Prostate gland (tissue), 2 donors: ENCODE measurements around the gene BPTF.

Source experiments
- CTCF ChIP-seq, 4 experiments: fragments of 200-600 bp in 2 of 4; fragments of 450-650 bp in 2 of 4; sonication (generic) in 2 of 4; IDR thresholded peaks; 1 replicate in 3 of 4; 2 replicates in 1 of 4; pipeline ENCODE4 v1.5.1; 2016 to 2019; ENCODE audit warnings: antibody characterized with exemption in 4 of 4, mild to moderate bottlenecking in 2 of 4, moderate library complexity in 2 of 4
- POLR2A ChIP-seq: fragments of 450-650 bp; IDR thresholded peaks from one replicate; pipeline ENCODE4 v1.6.1; 2016; ENCODE audit warnings: antibody characterized with exemption, mild to moderate bottlenecking

GRCh38 chr17:67785122-67785477, 40.2 kb upstream of the BPTF start:
- no peak for TF ChIP-seq POLR2A
- no peak for TF ChIP-seq CTCF (IDR thresholded peaks at IDR 0.05)
